Hematopoietic multipotent progenitor cell treated with erythropoietin and hydrocortisone succinate and interleukin-3 and kit ligand, for 4 days (in vitro differentiated cells): Measurements from ENCODE around the gene GCSAML.
A peak's percentile ranks its signal among the peaks of the same experiment; 100 is the strongest.

Experiments used
- DNase-seq: peaks from one replicate; pipeline ENCODE4 v3.0.0-alpha.2; 2015

GCSAML gene

GRCh38 chr1:247576514-247576913, 27.6 kb downstream of the GCSAML start:
- peak; percentile 83 for DNase-seq

- DNase-seq, result no peak
Measured at GRCh38 chr1:247578946-247579460, 30.1 kb downstream of the GCSAML start.

GRCh38 chr1:247588060-247588459, 39.1 kb downstream of the GCSAML start, which contains the start of gene OR2G2:
Gene OR2G2 (plus strand): TSS chr1:247588360. CDS start chr1:247588360, 0 bp downstream.
- no peak for DNase-seq

- DNase-seq, result no peak
Measured at GRCh38 chr1:247605286-247605685, 56.4 kb downstream of the GCSAML start, which contains the start of gene OR2G3. Gene OR2G3 (plus strand): TSS chr1:247605586. CDS start chr1:247605586, 0 bp downstream.

- DNase-seq, result no peak
Measured at GRCh38 chr1:247613405-247613804, 64.5 kb downstream of the GCSAML start.

- DNase-seq, result no peak
Measured at GRCh38 chr1:247614625-247615024, 65.7 kb downstream of the GCSAML start.
